Stomach (tissue), 4 donors: ENCODE measurements around the gene WIZ.

Source experiments
- EP300 ChIP-seq: sonication (generic); formaldehyde crosslinking; IDR thresholded peaks from one replicate; pipeline ENCODE4 v1.6.1; 2017; ENCODE audit warnings: antibody characterized with exemption
- POLR2A ChIP-seq, 4 donors: fragments of 450-650 bp; IDR thresholded peaks; one replicate each; pipeline ENCODE4 v1.6.1; 2016; ENCODE audit warnings: antibody characterized with exemption in 4 of 4, control low read depth in 2 of 4, mild to moderate bottlenecking in 1 of 4, moderate library complexity in 1 of 4
- TF ChIP-seq, protein P1 (sequence below), 7 experiments: fragments of 450-650 bp in 4 of 7; fragments of 200-600 bp in 3 of 7; sonication (generic) in 3 of 7; IDR thresholded peaks; one replicate each; pipeline ENCODE4 v1.5.1; 2016 to 2019; ENCODE audit warnings: antibody characterized with exemption in 7 of 7, control low read depth in 2 of 7, mild to moderate bottlenecking in 1 of 7

DNA sequence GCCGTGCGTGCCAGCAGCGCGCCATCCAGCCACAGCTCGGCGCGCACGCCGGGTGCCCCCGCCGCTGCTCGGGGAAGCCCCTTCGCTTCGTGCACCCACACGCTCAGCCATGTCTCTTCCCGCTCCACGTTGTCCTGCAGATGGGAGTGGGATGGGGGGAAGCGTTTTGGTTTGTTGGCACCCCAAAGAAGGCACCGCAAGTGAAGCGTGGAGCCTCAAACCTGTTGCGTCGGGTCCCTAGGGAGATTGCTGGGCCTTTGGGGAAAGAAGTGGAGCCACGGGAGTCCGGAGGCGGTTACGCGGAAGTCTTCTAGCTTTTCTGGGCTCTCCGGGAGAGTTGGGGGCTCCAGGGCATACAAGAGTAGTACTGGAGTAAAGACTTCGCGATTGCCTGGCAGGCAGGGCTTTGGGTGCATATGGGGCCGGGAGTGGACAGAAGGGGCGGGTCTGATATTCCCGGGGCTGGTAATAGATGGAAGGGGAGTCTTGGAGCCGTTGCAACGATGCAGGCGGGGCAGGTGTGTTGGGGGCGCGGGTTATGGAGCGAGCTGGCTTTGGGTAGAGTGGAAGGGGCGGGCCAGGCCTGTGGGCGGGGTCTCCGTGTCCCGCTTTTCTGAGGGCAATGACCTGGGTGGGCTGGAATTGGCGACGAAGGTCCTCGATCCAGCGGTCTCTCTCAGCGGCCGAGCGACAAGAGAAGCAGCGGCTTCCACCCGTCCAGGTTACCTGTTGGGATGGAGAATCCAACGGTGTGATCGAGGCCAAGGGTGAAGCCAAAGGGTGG, 8.1 kb upstream of the WIZ start:
- no peak for TF ChIP-seq POLR2A (IDR thresholded peaks at IDR 0.05)
- TF ChIP-seq, protein P1, sequence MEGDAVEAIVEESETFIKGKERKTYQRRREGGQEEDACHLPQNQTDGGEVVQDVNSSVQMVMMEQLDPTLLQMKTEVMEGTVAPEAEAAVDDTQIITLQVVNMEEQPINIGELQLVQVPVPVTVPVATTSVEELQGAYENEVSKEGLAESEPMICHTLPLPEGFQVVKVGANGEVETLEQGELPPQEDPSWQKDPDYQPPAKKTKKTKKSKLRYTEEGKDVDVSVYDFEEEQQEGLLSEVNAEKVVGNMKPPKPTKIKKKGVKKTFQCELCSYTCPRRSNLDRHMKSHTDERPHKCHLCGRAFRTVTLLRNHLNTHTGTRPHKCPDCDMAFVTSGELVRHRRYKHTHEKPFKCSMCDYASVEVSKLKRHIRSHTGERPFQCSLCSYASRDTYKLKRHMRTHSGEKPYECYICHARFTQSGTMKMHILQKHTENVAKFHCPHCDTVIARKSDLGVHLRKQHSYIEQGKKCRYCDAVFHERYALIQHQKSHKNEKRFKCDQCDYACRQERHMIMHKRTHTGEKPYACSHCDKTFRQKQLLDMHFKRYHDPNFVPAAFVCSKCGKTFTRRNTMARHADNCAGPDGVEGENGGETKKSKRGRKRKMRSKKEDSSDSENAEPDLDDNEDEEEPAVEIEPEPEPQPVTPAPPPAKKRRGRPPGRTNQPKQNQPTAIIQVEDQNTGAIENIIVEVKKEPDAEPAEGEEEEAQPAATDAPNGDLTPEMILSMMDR (IDR thresholded peaks at IDR 0.05): no peak
- TF ChIP-seq EP300: no peak
